ENCODE results near the gene WAPL. TPM values are rescaled to one million over a fixed set of nuclear protein-coding genes. Genes with fewer than 3 reads are reported as not detected.
A peak's percentile ranks its signal among the peaks of the same experiment; 100 is the strongest.

The WAPL gene
- total and polyA plus RNA-seq, 2 of the 4 experiments (the other 2 are of a cell fraction) = 11.5 to 31.7 TPM

DNA sequence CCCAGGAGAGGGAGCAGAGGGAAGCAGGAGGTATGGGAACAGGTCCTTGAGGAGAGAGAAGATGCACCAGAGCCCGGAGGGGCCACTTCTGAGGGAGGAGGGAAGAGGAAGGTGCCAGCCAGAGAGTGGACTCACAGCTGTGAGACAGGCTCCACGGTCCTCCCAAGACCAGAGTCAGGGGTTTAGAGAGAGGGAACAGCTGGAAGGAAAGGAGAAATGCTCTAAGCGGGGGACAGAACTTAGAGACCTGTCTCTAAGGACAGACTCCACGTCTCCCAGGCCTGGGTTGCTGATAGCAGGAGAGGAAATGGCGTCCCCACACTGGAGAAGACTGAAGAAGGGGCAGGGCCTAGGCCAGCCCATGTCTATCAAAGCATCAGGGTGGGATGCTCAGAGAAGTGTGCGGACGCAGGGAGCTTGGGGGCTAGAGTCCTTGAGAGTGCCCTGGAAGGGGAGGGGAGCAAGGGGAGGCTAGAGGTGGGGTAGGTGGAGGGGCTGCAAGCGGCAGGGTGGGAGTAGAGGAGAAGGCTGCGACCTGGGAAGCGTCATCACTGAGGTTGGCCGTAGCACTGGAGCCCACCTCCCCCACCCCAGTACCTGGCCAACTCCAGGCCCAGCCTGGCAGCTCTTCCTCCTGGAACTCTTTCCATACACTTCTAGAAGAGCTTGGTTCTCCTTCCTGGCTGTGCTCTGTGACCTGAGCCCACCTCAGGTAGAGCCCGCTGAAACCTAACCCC, 129.4 kb downstream of the WAPL start:
- ChIA-PET CTCF (interaction anchor here (0.6 kb wide), 1 partner anchor 117 kb away, joined by 3 read pairs; no protein-coding TSS in a partner anchor), POLR2A (ENCODE audit: unreplicated experiment) (no interaction called here)
- no peak overlapping the region for H2AK5ac ChIP-seq (ENCODE audit: low read depth, low read length)
- H3K23ac ChIP-seq (ENCODE audit: low read depth, low read length) = no peak overlapping the region
- no peak overlapping the region for H3K4me2 ChIP-seq (ENCODE audit: low read depth, low read length)
- H2BK120ac ChIP-seq (ENCODE audit: low read depth, low read length) = no peak overlapping the region
- intact Hi-C loops (cut with micrococcal nuclease) = no loop called here
- ATAC-seq (ENCODE audit: low read depth) (no peak), DNase-seq (no peak)
- H3K4ac ChIP-seq (ENCODE audit: low read depth, low read length) = no peak overlapping the region
- peak overlapping the region; percentile 63 for H2AFZ ChIP-seq (replicated peaks; ENCODE audit: low read length, poor library complexity)
- no peak overlapping the region for H3K56ac ChIP-seq (ENCODE audit: extremely low read depth, insufficient read depth, low read length)
- H3K18ac ChIP-seq (ENCODE audit: low read depth, low read length) = no peak overlapping the region
- H3K27ac ChIP-seq (ENCODE audit: insufficient read depth, low read length) = no peak overlapping the region
- no peaks in the 10 kb centered on the region for H3K9me1 ChIP-seq (ENCODE audit: insufficient read depth, low read length)
- peaks cover 50% of the 10 kb centered on the region for H3K27me3 ChIP-seq (ENCODE audit: control insufficient read depth, insufficient read depth, low read length)
- H3K9ac ChIP-seq (ENCODE audit: low read depth, low read length) = no peak overlapping the region
- H2BK5ac ChIP-seq (ENCODE audit: low read depth, low read length, poor library complexity, severe bottlenecking) = no peak overlapping the region
- no peak overlapping the region for H4K5ac ChIP-seq (ENCODE audit: low read depth, low read length)
- no peaks in the 10 kb centered on the region for H3K79me1 ChIP-seq (ENCODE audit: low read depth in 1 of 2, low read length in 2 of 2)
- H2BK20ac ChIP-seq (ENCODE audit: low read depth, low read length) = no peak overlapping the region
- no peaks in the 10 kb centered on the region for H3K9me3 ChIP-seq (ENCODE audit: control insufficient read depth, insufficient read depth, low read length)
- no peak overlapping the region for H4K8ac ChIP-seq (ENCODE audit: low read depth in 2 of 2, low read length in 2 of 2)
- no peaks in the 10 kb centered on the region; the same call in 1 of the 2 replicates for H3K4me1 ChIP-seq (ENCODE audit: control insufficient read depth, insufficient read depth, low read length)
- no peak overlapping the region for H4K91ac ChIP-seq (ENCODE audit: insufficient read depth, low read depth, low read length)
- BruUV-seq (replicated peaks) = no TSS peak
- WGBS, 2 experiments (ENCODE audit: extremely low coverage in 2 of 2, insufficient read length in 1 of 2) = 49% methylated on average over 2 of the region's 12 CpGs; no CpG with 5 or more reads in 1 of the 2 experiments
- TF ChIP-seq MAZ (IDR thresholded peaks at IDR 0.05; ENCODE audit: borderline replicate concordance, low read depth, low read length) (no peak), CHD1 (IDR thresholded peaks at IDR 0.05; ENCODE audit: low read depth, low read length) (no peak)
- H4K20me1 ChIP-seq (ENCODE audit: insufficient read depth, low read length) = no peaks in the 10 kb centered on the region; the same call in 1 of the 2 replicates
- in situ Hi-C loops (cut with MboI; ENCODE audit: low sequenced_read_pairs) = no loop called here
- H3K14ac ChIP-seq (replicated peaks; ENCODE audit: low read depth, low read length) = no peak overlapping the region
- no peak overlapping the region for H2BK15ac ChIP-seq (ENCODE audit: low read depth, low read length)
- no peak overlapping the region for H3K4me3 ChIP-seq (ENCODE audit: insufficient read depth, low read depth, low read length)
- dilution Hi-C loops (cut with HindIII; ENCODE audit: low sequenced_read_pairs, unreplicated experiment) = no loop called here
- H3K36me3 ChIP-seq (ENCODE audit: control insufficient read depth, insufficient read depth, low read length) = no peaks in the 10 kb centered on the region
- no peak overlapping the region for H2AK9ac ChIP-seq (replicated peaks; ENCODE audit: low read depth, low read length, poor library complexity)

Data from IMR-90 (cell line).